Measurements from ENCODE around the gene CLK3. TPM values are rescaled to one million over a fixed set of nuclear protein-coding genes. Genes with fewer than 3 reads are reported as not detected.

CLK3 gene
- total RNA-seq, 2 experiments from 2014 or later = 159 to 168 TPM

GRCh38 chr15:74621546-74621920 is 5.9 kb downstream of the CLK3 start:
- H3K4me3 Mint-ChIP-seq = no peak overlapping the region
- peak overlapping the region; percentile 77 for H3K27ac Mint-ChIP-seq
- H3K9me3 Mint-ChIP-seq = no peaks in the 10 kb centered on the region
- ATAC-seq (no peak), DNase-seq (no peak)
- intact Hi-C loops (cut with micrococcal nuclease) = no loop called here
- no peak for TF ChIP-seq CTCF (IDR thresholded peaks at IDR 0.05)
- peaks cover 64% of the 10 kb centered on the region for H3K4me1 Mint-ChIP-seq (ENCODE audit: low read depth)
- ChIA-PET POLR2A (interaction anchor here (0.7 to 1.3 kb wide), 3 partner anchors 10 to 249 kb away, joined by 3 to 6 read pairs (median 4); no protein-coding TSS in a partner anchor), CTCF (interaction anchor here (0.6 to 10.8 kb wide), 35 partner anchors 9 to 254 kb away, joined by 3 to 203 read pairs (median 4); partner anchors contain the start of genes ARID3B, CYP11A1 and UBL7)
- H3K27me3 Mint-ChIP-seq = no peaks in the 10 kb centered on the region
- H3K36me3 Mint-ChIP-seq (ENCODE audit: low read depth) = peaks cover 77% of the 10 kb centered on the region

- H3K27ac Mint-ChIP-seq = peak overlapping the region; percentile 42
- peaks cover 73% of the 10 kb centered on the region for H3K36me3 Mint-ChIP-seq (ENCODE audit: low read depth)
- no peak overlapping the region for H3K4me3 Mint-ChIP-seq
- no peak for TF ChIP-seq CTCF (IDR thresholded peaks at IDR 0.05)
- no peaks in the 10 kb centered on the region for H3K9me3 Mint-ChIP-seq
- POLR2A ChIA-PET = interaction anchor here (1.3 kb wide), 2 partner anchors 11 to 13 kb away, joined by 4 read pairs; no protein-coding TSS in a partner anchor
- no peaks in the 10 kb centered on the region for H3K27me3 Mint-ChIP-seq
- CTCF ChIA-PET = interaction anchor here (0.7 to 10.8 kb wide), 29 partner anchors 9 to 254 kb away, joined by 3 to 203 read pairs (median 4); partner anchors contain the start of genes ARID3B and CYP11A1
- DNase-seq (no peak), ATAC-seq (no peak)
- intact Hi-C loops (cut with micrococcal nuclease) = no loop called here
- peaks cover 64% of the 10 kb centered on the region for H3K4me1 Mint-ChIP-seq (ENCODE audit: low read depth)
These were observed 6.3 kb downstream of the CLK3 start for GRCh38 chr15:74621936-74622335.

- ChIA-PET POLR2A (interaction anchor here (1.0 to 1.3 kb wide), 2 partner anchors 9 to 10 kb away, joined by 3 to 4 read pairs; no protein-coding TSS in a partner anchor), CTCF (interaction anchor here (1.2 to 10.8 kb wide), 9 partner anchors 10 to 250 kb away, joined by 3 to 203 read pairs (median 11); no protein-coding TSS in a partner anchor)
- no peak for ATAC-seq
- intact Hi-C loops (cut with micrococcal nuclease) = no loop called here
- TF ChIP-seq CTCF (IDR thresholded peaks at IDR 0.05) = no peak
- Mint-ChIP-seq H3K36me3 (ENCODE audit: low read depth) (peaks cover 71% of the 10 kb centered on the region), H3K4me3 (no peak overlapping the region), H3K27me3 (no peaks in the 10 kb centered on the region), H3K27ac (peak overlapping the region; percentile 49), H3K9me3 (no peaks in the 10 kb centered on the region), H3K4me1 (ENCODE audit: low read depth) (peaks cover 62% of the 10 kb centered on the region)
- DNase-seq = no peak
These were observed 7.1 kb downstream of the CLK3 start for GRCh38 chr15:74622758-74623157.

GRCh38 chr15:74624020-74624602 is 8.5 kb downstream of the CLK3 start:
- Mint-ChIP-seq H3K27ac (peak overlapping the region; percentile 55), H3K36me3 (ENCODE audit: low read depth) (peaks cover 75% of the 10 kb centered on the region), H3K27me3 (no peaks in the 10 kb centered on the region), H3K9me3 (no peaks in the 10 kb centered on the region), H3K4me1 (ENCODE audit: low read depth) (peaks cover 55% of the 10 kb centered on the region), H3K4me3 (no peak overlapping the region)
- DNase-seq (no peak), ATAC-seq (no peak)
- no peak for TF ChIP-seq CTCF (IDR thresholded peaks at IDR 0.05)
- CTCF ChIA-PET = interaction anchor here (0.9 to 10.8 kb wide), 3 partner anchors 10 to 169 kb away, joined by 3 to 203 read pairs (median 79); no protein-coding TSS in a partner anchor
- POLR2A ChIA-PET = interaction anchor here (1.4 to 1.5 kb wide), 2 partner anchors 8 to 138 kb away, joined by 3 to 5 read pairs; partner anchors contain the start of gene CLK3
- intact Hi-C loops (cut with micrococcal nuclease) = no loop called here

- H3K4me1 Mint-ChIP-seq (ENCODE audit: low read depth) = peaks cover 42% of the 10 kb centered on the region
- H3K27me3 Mint-ChIP-seq = no peaks in the 10 kb centered on the region
- POLR2A ChIA-PET = interaction anchor here (0.6 to 1.8 kb wide), 3 partner anchors 9 to 136 kb away, joined by 3 to 6 read pairs (median 3); no protein-coding TSS in a partner anchor
- no peak overlapping the region for H3K4me3 Mint-ChIP-seq
- DNase-seq (no peak), ATAC-seq (no peak)
- no peaks in the 10 kb centered on the region for H3K9me3 Mint-ChIP-seq
- H3K36me3 Mint-ChIP-seq (ENCODE audit: low read depth) = peaks cover 68% of the 10 kb centered on the region
- intact Hi-C loops (cut with micrococcal nuclease) = no loop called here
- TF ChIP-seq CTCF (IDR thresholded peaks at IDR 0.05) = no peak
- CTCF ChIA-PET = interaction anchor here (0.5 to 10.8 kb wide), 4 partner anchors 8 to 163 kb away, joined by 3 to 203 read pairs (median 41); no protein-coding TSS in a partner anchor
- peak overlapping the region; percentile 80 for H3K27ac Mint-ChIP-seq
These were observed 10.1 kb downstream of the CLK3 start for GRCh38 chr15:74625693-74626092.

Measured in activated CD8-positive, alpha-beta T cell treated with anti-CD3 and anti-CD28 coated beads for 36 hours (primary cell).